GM23338 (cell line): Measurements from ENCODE around the gene PUM1. TPM values are rescaled to one million over a fixed set of nuclear protein-coding genes. Genes with fewer than 3 reads are reported as not detected.

Experiments used
- ATAC-seq: fragments of 200-7000 bp; cut with Tn5 transposase; 3 replicates; pipeline ENCODE4 v1.9.1; 2020
- DNase-seq: peaks from one replicate; pipeline ENCODE4 v3.0.0-alpha.2; 2015; ENCODE audit warnings: low spot score
- H2AFZ ChIP-seq: fragments of 200-600 bp; sonication (generic); 2 replicates; pipeline ENCODE4 v1.8.0; 2016; ENCODE audit warnings: antibody characterized with exemption, mild to moderate bottlenecking, moderate library complexity
- H3F3A ChIP-seq: fragments of 200-600 bp; sonication (generic); replicated peaks from 2 replicates; pipeline ENCODE4 v1.8.0; 2017; ENCODE audit warnings: antibody characterized with exemption, mixed run types, low read depth
- H3K27ac ChIP-seq: fragments of 200-600 bp; sonication (generic); 2 replicates; pipeline ENCODE4 v1.6.1; 2016; ENCODE audit warnings: low read depth
- H3K27me3 ChIP-seq: fragments of 200-600 bp; sonication (generic); 2 replicates; pipeline ENCODE4 v1.8.0; 2016; ENCODE audit warnings: mild to moderate bottlenecking, mixed run types, moderate library complexity; ENCODE audit not compliant: insufficient read depth
- H3K36me3 ChIP-seq: fragments of 200-600 bp; sonication (generic); 2 replicates; pipeline ENCODE4 v1.8.0; 2016; ENCODE audit warnings: mild to moderate bottlenecking; ENCODE audit not compliant: insufficient read depth
- H3K4me1 ChIP-seq: fragments of 200-600 bp; sonication (generic); 2 replicates; pipeline ENCODE4 v1.8.0; 2016; ENCODE audit warnings: mild to moderate bottlenecking, moderate library complexity; ENCODE audit not compliant: insufficient read depth
- H3K4me2 ChIP-seq: fragments of 200-600 bp; sonication (generic); 2 replicates; pipeline ENCODE4 v1.7.1; 2017; ENCODE audit warnings: mixed run types
- H3K4me3 ChIP-seq: fragments of 200-600 bp; sonication (generic); 2 replicates; pipeline ENCODE4 v1.6.1; 2016; ENCODE audit warnings: mixed run types
- H3K79me2 ChIP-seq: fragments of 200-600 bp; sonication (generic); replicated peaks from 2 replicates; pipeline ENCODE4 v1.8.0; 2017; ENCODE audit warnings: mild to moderate bottlenecking; ENCODE audit not compliant: insufficient read depth
- H3K9me2 ChIP-seq: fragments of 200-600 bp; sonication (generic); 2 replicates; pipeline ENCODE4 v1.8.0; 2017; ENCODE audit not compliant: insufficient read depth
- H4K20me1 ChIP-seq: fragments of 200-600 bp; sonication (generic); replicated peaks from 2 replicates; pipeline ENCODE4 v1.8.0; 2017; ENCODE audit warnings: mild to moderate bottlenecking; ENCODE audit not compliant: insufficient read depth
- H3K27ac Mint-ChIP-seq: 2 replicates; pipeline ENCODE4 v1.8.0; 2020; ENCODE audit warnings: inconsistent platforms, mild to moderate bottlenecking, moderate library complexity, mixed read lengths
- H3K27me3 Mint-ChIP-seq: 3 replicates; pipeline ENCODE4 v1.8.0; 2022; ENCODE audit warnings: low read depth, mild to moderate bottlenecking, moderate library complexity, mixed read lengths, inconsistent platforms; ENCODE audit not compliant: insufficient read depth, poor library complexity
- H3K36me3 Mint-ChIP-seq: 3 replicates; pipeline ENCODE4 v1.8.0; 2021; ENCODE audit warnings: low read depth, mild to moderate bottlenecking, inconsistent platforms, moderate library complexity, mixed read lengths
- H3K4me1 Mint-ChIP-seq: 3 replicates; pipeline ENCODE4 v1.8.0; 2020; ENCODE audit warnings: mild to moderate bottlenecking, inconsistent platforms, mixed read lengths
- H3K4me3 Mint-ChIP-seq: 3 replicates; pipeline ENCODE4 v1.8.0; 2021; ENCODE audit warnings: moderate library complexity, mild to moderate bottlenecking, inconsistent platforms, mixed read lengths
- H3K9me3 Mint-ChIP-seq: 3 replicates; pipeline ENCODE4 v1.8.0; 2020; ENCODE audit warnings: moderate library complexity, mild to moderate bottlenecking, inconsistent platforms, mixed read lengths
- CTCF ChIP-seq, 2 experiments: fragments of 200-600 bp in 1 of 2; sonication (generic) in 1 of 2; conservative IDR thresholded peaks; 2 replicates each; pipeline versions ENCODE4 v1.5.1 to v1.6.1; 2016 to 2017; ENCODE audit warnings: antibody characterized with exemption in 2 of 2, low read depth in 2 of 2, mild to moderate bottlenecking in 2 of 2, moderate library complexity in 1 of 2
- EZH2 ChIP-seq: fragments of 200-600 bp; sonication (generic); IDR thresholded peaks from one replicate; pipeline ENCODE4 v1.8.0; 2017; ENCODE audit warnings: antibody characterized with exemption, mild to moderate bottlenecking, low read depth; ENCODE audit not compliant: unreplicated experiment
- EZH2phosphoT487 ChIP-seq: fragments of 200-600 bp; sonication (generic); IDR thresholded peaks from one replicate; pipeline ENCODE4 v1.8.1; 2018; ENCODE audit warnings: antibody characterized with exemption; ENCODE audit not compliant: unreplicated experiment
- JUNB ChIP-seq: IDR thresholded peaks from one replicate; pipeline ENCODE4 v1.6.1; 2016; ENCODE audit warnings: antibody characterized with exemption; ENCODE audit not compliant: unreplicated experiment
- REST ChIP-seq: IDR thresholded peaks from one replicate; pipeline ENCODE4 v1.6.1; 2018; ENCODE audit warnings: antibody characterized with exemption; ENCODE audit not compliant: unreplicated experiment
- ZNF114 ChIP-seq: fragments of 250-450 bp; sonication (Bioruptor Pico); IDR thresholded peaks from 2 replicates; pipeline ENCODE4 v1.5.0; 2020; ENCODE audit warnings: mild to moderate bottlenecking, moderate library complexity
- ZNF331 ChIP-seq: fragments of 250-450 bp; sonication (Bioruptor Pico); IDR thresholded peaks from 2 replicates; pipeline ENCODE4 v1.5.0; 2020; ENCODE audit warnings: low read depth, mild to moderate bottlenecking, moderate library complexity
- polyA plus RNA-seq: library from polyadenylated mRNA; unstranded; fragments of >200 nt; fragmentation: Nextera tagmentation; extraction: Ambion mirVana; gene quantifications from 2 replicates; pipeline ENCODE4 v1.2.1, GENCODE V29; 2016
- total RNA-seq: library from RNA; depleted of rRNA; stranded (reverse); fragments of >200 nt; shearing (Covaris generic); gene quantifications from 2 replicates; pipeline ENCODE4 v1.2.3, GENCODE V29; 2014
- TF ChIP-seq, protein P1 (sequence below): fragments of 250-450 bp; sonication (Bioruptor Pico); IDR thresholded peaks from 2 replicates; pipeline ENCODE4 v1.5.0; 2020; ENCODE audit warnings: mild to moderate bottlenecking, moderate library complexity

The PUM1 gene
- total and polyA plus RNA-seq, 2 experiments from 2014 or later = 44.4 to 117 TPM

GRCh38 chr1:30903343-30904034 lies 162.0 kb downstream of the PUM1 start:
- Histone ChIP-seq H3K79me2 (peaks cover 3% of the 10 kb centered on the region), H3K27me3 (peaks cover 9% of the 10 kb centered on the region; the same call in 1 of the 2 replicates), H3K4me2 (no peak overlapping the region), H4K20me1 (peaks cover 4% of the 10 kb centered on the region; the same call in 1 of the 2 replicates), H3K9me2 (no peaks in the 10 kb centered on the region), H3K36me3 (no peaks in the 10 kb centered on the region), H3K4me3 (no peak overlapping the region), H3K4me1 (peaks cover 32% of the 10 kb centered on the region), H2AFZ (no peak overlapping the region), H3K27ac (0 out of 2 replicates have a peak overlapping the region, but pooled peaks have one; percentile 59), H3F3A (peaks cover 11% of the 10 kb centered on the region; the same call in 1 of the 2 replicates)
- Mint-ChIP-seq H3K27ac (0 out of 2 replicates have a peak overlapping the region, but pooled peaks have one; percentile 34), H3K9me3 (no peaks in the 10 kb centered on the region), H3K4me3 (no peak overlapping the region; the same call in 2 of the 3 replicates), H3K27me3 (peaks cover 15% of the 10 kb centered on the region), H3K4me1 (peaks cover 50% of the 10 kb centered on the region), H3K36me3 (no peaks in the 10 kb centered on the region; the same call in 2 of the 3 replicates)
- peak; percentile 6; the same call in 2 of the 3 replicates for ATAC-seq
- no peak for DNase-seq
- TF ChIP-seq REST (no peak), EZH2 (no peak), EZH2phosphoT487 (no peak), ZNF331 (no peak), ZNF114 (CRISPR knock-in tag) (no peak), JUNB (no peak), CTCF (conservative IDR thresholded peaks at IDR 0.05; ENCODE audit: low read depth in 2 of 2) (no peak)
- TF ChIP-seq, protein P1, sequence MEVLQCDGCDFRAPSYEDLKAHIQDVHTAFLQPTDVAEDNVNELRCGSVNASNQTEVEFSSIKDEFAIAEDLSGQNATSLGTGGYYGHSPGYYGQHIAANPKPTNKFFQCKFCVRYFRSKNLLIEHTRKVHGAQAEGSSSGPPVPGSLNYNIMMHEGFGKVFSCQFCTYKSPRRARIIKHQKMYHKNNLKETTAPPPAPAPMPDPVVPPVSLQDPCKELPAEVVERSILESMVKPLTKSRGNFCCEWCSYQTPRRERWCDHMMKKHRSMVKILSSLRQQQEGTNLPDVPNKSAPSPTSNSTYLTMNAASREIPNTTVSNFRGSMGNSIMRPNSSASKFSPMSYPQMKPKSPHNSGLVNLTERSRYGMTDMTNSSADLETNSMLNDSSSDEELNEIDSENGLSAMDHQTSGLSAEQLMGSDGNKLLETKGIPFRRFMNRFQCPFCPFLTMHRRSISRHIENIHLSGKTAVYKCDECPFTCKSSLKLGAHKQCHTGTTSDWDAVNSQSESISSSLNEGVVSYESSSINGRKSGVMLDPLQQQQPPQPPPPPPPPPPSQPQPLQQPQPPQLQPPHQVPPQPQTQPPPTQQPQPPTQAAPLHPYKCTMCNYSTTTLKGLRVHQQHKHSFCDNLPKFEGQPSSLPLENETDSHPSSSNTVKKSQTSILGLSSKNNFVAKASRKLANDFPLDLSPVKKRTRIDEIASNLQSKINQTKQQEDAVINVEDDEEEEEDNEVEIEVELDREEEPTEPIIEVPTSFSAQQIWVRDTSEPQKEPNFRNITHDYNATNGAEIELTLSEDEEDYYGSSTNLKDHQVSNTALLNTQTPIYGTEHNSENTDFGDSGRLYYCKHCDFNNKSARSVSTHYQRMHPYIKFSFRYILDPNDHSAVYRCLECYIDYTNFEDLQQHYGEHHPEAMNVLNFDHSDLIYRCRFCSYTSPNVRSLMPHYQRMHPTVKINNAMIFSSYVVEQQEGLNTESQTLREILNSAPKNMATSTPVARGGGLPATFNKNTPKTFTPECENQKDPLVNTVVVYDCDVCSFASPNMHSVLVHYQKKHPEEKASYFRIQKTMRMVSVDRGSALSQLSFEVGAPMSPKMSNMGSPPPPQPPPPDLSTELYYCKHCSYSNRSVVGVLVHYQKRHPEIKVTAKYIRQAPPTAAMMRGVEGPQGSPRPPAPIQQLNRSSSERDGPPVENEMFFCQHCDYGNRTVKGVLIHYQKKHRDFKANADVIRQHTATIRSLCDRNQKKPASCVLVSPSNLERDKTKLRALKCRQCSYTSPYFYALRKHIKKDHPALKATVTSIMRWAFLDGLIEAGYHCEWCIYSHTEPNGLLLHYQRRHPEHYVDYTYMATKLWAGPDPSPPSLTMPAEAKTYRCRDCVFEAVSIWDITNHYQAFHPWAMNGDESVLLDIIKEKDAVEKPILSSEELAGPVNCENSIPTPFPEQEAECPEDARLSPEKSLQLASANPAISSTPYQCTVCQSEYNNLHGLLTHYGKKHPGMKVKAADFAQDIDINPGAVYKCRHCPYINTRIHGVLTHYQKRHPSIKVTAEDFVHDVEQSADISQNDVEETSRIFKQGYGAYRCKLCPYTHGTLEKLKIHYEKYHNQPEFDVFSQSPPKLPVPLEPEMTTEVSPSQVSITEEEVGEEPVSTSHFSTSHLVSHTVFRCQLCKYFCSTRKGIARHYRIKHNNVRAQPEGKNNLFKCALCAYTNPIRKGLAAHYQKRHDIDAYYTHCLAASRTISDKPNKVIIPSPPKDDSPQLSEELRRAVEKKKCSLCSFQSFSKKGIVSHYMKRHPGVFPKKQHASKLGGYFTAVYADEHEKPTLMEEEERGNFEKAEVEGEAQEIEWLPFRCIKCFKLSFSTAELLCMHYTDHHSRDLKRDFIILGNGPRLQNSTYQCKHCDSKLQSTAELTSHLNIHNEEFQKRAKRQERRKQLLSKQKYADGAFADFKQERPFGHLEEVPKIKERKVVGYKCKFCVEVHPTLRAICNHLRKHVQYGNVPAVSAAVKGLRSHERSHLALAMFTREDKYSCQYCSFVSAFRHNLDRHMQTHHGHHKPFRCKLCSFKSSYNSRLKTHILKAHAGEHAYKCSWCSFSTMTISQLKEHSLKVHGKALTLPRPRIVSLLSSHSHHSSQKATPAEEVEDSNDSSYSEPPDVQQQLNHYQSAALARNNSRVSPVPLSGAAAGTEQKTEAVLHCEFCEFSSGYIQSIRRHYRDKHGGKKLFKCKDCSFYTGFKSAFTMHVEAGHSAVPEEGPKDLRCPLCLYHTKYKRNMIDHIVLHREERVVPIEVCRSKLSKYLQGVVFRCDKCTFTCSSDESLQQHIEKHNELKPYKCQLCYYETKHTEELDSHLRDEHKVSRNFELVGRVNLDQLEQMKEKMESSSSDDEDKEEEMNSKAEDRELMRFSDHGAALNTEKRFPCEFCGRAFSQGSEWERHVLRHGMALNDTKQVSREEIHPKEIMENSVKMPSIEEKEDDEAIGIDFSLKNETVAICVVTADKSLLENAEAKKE (CRISPR knock-in tag) = no peak
